ENCODE measurements around the gene UBE2E1. TPM values are rescaled to one million over a fixed set of nuclear protein-coding genes. Genes with fewer than 3 reads are reported as not detected.

UBE2E1 gene
- total RNA-seq, 8 experiments from 2014 or later, result 89.3 to 206 (median 112) TPM

DNA sequence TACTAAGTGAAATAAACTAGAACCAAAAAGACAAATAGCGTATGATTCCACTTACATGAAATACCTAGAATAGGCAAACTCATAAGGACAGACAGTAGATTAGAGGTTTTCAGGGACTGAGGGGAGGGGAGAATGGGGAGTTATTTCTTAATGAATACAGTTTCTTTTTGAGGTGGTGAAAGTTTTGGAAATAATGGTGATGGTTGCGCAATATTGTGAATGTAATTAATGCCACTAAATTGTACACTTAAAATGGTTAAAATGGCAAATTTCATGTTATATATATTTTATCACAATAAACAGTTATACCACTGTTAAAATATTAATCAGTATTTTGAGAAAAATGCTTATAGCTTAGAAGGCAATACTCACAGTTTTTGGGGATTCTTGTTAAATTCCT is 11.0 kb downstream of the UBE2E1 start:
- no peak overlapping the region for H3K27ac ChIP-seq
- H3K4me3 ChIP-seq, result no peak overlapping the region
- H3K4me1 ChIP-seq (replicated peaks in 1 of 2), result peaks cover 0 to 4% of the 10 kb centered on the region in 2 donors
- in situ Hi-C loops (cut with MboI; ENCODE audit: low pct_unique_long_range_greater_than_20kb in 2 of 9, low sequenced_read_pairs in 9 of 9, unreplicated experiment in 9 of 9), result no loop called here
- no peak for ATAC-seq (replicated peaks in 6 of 8)
- 83 to 100% (median 100%) methylated on average over 1 to 2 of the region's 2 CpGs; no CpG with 5 or more reads in 2 of the 10 experiments for WGBS, 10 experiments

DNA sequence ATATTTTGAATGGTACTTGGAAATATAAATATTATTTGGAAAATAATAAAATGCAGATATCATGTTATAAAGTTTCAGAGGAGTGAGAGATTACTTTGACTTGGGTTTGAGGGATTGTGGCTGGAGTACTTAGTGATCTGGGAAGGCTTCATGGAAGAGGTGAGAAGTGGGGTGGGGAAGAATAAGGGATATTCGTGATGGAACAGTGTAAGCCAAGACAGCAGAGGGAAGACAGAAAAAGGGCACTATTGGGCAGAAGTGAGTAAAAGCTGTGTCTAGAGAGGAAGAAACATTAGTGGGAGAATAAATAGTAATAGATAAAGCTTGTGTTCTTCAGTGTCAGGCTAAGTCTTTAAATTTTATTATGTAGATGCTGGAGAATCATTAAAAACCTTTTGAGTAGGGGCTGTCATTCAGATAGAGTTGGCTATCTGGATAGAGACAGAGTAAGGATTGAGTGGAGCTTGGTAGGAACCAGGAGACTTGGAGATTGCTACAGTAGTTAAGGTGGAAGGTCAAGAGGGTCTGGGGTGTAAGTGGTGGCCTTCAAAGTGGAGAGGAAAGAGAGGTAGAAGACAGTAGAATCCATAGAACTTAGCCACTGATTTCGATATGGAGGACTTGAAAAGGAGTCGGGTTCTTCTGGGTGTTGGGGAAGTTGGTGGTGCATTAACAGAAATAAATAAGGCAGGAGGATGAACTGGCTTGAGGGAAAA is 11.9 kb downstream of the UBE2E1 start:
- no peak overlapping the region for H3K4me3 ChIP-seq
- no peak overlapping the region for H3K27ac ChIP-seq
- WGBS, 10 experiments, result 43 to 100% (median 100%) methylated on average over 1 to 3 of the region's 3 CpGs; no CpG with 5 or more reads in 1 of the 10 experiments
- in situ Hi-C loops (cut with MboI; ENCODE audit: low pct_unique_long_range_greater_than_20kb in 2 of 9, low sequenced_read_pairs in 9 of 9, unreplicated experiment in 9 of 9), result no loop called here
- ATAC-seq (replicated peaks in 6 of 8), result no peak
- no peaks in the 10 kb centered on the region for H3K4me1 ChIP-seq (replicated peaks in 1 of 2)

DNA sequence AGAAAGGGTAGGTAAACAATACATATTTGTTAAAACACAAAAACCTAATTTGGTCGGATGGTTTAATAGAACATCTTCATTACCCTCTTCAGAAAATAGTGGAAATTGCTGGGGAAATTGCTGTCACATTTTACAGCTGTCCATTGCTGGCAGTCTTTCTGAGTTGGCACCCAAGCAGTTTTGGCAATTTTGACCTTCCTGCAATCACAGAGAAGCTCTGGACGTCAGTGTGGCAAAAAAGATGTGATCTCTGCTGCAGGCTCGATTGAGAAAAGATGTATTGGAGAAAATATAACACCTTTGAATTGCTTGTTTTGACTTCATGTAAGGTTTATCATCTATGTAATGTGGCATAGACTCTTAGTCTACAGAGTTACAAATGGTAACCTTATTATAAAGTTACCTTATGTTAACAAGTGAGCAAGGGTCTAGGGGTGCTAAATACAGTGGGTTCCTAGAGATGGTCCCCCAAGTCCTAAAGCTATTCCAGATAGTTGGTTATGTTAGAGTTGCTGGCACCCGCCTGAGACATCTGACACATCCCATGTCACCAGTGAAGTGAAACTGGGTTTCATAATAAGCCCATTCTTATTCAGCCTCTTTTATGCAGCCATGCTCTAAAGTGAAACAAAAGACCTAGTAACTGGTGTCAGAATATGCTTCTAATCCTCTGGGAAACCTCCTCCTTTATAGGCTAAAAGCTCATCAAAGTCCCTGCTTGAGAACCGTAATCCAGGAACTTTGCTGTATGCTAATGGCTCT is 14.0 kb downstream of the UBE2E1 start:
- peak in 4 of 8 experiments; percentile 27 to 39 (median 30) for ATAC-seq (replicated peaks in 6 of 8)

DNA sequence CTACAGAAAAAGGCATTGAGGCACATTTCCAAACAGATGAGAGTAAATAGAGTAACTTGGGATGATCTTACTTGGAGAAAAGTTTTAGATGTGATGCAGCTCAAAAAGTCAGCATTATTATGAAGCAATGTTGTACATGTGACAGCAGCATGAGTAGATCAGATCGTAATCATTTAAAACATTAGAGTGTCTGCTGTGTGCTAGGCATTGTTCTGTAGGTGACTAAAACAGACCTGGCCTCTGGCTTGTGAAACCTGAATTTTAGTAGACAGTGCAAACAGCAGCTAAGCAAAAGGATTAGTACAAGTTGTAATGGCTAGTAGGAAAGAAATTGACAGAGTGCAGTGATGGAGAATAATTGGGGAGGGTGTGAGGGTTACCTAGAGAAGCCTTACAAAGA is 15.1 kb downstream of the UBE2E1 start:
- Histone ChIP-seq H3K27ac (no peak overlapping the region), H3K4me1 (replicated peaks in 1 of 2) (no peaks in the 10 kb centered on the region), H3K4me3 (no peak overlapping the region)
- no peak for ATAC-seq (replicated peaks in 6 of 8)
- WGBS, 10 experiments, result 93 to 100% (median 100%) methylated on average over 1 of the region's 1 CpG; no CpG with 5 or more reads in 5 of the 10 experiments
- in situ Hi-C loops (cut with MboI; ENCODE audit: low pct_unique_long_range_greater_than_20kb in 2 of 9, low sequenced_read_pairs in 9 of 9, unreplicated experiment in 9 of 9), result no loop called here

More for the DNA sequence above, 14.0 kb downstream of the UBE2E1 start:
- in situ Hi-C loops (cut with MboI; ENCODE audit: low pct_unique_long_range_greater_than_20kb in 2 of 9, low sequenced_read_pairs in 9 of 9, unreplicated experiment in 9 of 9), result no loop called here
- H3K4me3 ChIP-seq, result no peak overlapping the region
- 51 to 92% (median 71%) methylated on average over 2 to 5 of the region's 5 CpGs; no CpG with 5 or more reads in 1 of the 10 experiments for WGBS, 10 experiments
- H3K27ac ChIP-seq, result no peak overlapping the region
- no peaks in the 10 kb centered on the region for H3K4me1 ChIP-seq (replicated peaks in 1 of 2)

DNA sequence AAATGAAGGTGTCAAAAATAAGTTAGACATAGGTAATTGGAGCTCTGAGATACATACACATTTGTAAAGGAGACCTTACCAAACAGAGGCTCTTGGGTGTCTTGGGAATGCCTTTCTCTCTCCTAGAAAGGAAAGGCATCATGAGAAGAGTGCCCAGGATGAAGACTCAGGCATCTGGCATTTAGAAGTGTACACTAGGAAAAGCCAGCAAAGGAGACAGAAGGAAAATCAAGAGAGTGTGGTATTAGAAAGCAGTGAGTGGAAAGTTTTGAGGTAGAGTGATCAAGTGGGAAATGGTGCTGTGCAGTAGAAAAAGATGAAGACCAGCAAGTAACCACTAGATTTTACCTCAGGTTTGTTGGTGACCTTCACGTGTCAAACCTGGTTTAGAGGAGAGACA is 16.1 kb downstream of the UBE2E1 start:
- Histone ChIP-seq H3K4me1 (replicated peaks in 1 of 2) (no peaks in the 10 kb centered on the region), H3K27ac (no peak overlapping the region), H3K4me3 (no peak overlapping the region)
- in situ Hi-C loops (cut with MboI; ENCODE audit: low pct_unique_long_range_greater_than_20kb in 2 of 9, low sequenced_read_pairs in 9 of 9, unreplicated experiment in 9 of 9), result no loop called here
- 55 to 100% (median 100%) methylated on average over 1 of the region's 1 CpG; no CpG with 5 or more reads in 4 of the 10 experiments for WGBS, 10 experiments
- ATAC-seq (replicated peaks in 6 of 8), result no peak

DNA sequence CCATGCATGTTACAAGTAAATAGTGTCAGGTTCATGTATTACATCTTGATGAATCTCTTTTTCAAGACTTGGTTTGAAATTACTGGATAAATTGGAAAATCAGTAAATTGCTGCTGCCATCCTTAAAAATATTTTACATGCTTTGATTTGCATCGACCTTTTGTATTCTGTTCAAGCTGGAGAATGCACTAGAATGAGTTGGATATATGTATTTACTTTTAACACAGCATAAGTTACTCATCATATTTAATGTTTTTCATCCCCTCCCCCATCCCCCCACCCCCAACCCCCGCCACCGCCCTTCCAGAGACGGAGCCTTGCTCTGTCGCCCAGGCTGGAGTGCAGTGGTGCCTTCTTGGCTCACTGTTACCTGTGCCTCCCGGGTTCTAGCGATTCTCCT is 16.8 kb downstream of the UBE2E1 start:
- ATAC-seq (replicated peaks in 6 of 8), result no peak
- Histone ChIP-seq H3K4me3 (no peak overlapping the region), H3K27ac (no peak overlapping the region), H3K4me1 (replicated peaks in 1 of 2) (no peaks in the 10 kb centered on the region)
- WGBS, 10 experiments, result 80 to 100% (median 100%) methylated on average over 1 to 3 of the region's 7 CpGs; no CpG with 5 or more reads in 5 of the 10 experiments
- in situ Hi-C loops (cut with MboI; ENCODE audit: low pct_unique_long_range_greater_than_20kb in 2 of 9, low sequenced_read_pairs in 9 of 9, unreplicated experiment in 9 of 9), result no loop called here

DNA sequence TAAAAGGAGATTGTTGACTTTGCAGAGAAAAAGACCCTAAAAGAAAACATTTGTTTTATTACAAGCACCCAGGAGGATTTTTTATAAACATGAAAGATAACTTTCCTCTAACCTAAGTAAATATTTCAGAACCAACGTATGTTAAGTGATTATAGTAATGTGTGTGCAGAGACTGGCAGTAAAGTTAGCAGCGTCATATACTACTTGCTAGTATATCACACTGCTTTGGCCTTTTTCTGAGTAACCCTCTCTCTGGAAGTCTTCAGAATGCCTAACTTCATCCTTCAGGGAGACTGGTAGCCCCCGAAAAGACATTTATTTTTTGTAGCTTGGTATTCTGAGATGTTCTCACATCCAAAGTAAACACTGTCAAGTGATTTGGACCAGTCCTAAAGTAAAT is 17.9 kb downstream of the UBE2E1 start:
- Histone ChIP-seq H3K4me3 (no peak overlapping the region), H3K27ac (no peak overlapping the region), H3K4me1 (replicated peaks in 1 of 2) (no peaks in the 10 kb centered on the region)
- no peak for ATAC-seq (replicated peaks in 6 of 8)
- 60 to 97% (median 86%) methylated on average over 1 to 3 of the region's 3 CpGs; no CpG with 5 or more reads in 1 of the 10 experiments for WGBS, 10 experiments
- in situ Hi-C loops (cut with MboI; ENCODE audit: low pct_unique_long_range_greater_than_20kb in 2 of 9, low sequenced_read_pairs in 9 of 9, unreplicated experiment in 9 of 9), result no loop called here

DNA sequence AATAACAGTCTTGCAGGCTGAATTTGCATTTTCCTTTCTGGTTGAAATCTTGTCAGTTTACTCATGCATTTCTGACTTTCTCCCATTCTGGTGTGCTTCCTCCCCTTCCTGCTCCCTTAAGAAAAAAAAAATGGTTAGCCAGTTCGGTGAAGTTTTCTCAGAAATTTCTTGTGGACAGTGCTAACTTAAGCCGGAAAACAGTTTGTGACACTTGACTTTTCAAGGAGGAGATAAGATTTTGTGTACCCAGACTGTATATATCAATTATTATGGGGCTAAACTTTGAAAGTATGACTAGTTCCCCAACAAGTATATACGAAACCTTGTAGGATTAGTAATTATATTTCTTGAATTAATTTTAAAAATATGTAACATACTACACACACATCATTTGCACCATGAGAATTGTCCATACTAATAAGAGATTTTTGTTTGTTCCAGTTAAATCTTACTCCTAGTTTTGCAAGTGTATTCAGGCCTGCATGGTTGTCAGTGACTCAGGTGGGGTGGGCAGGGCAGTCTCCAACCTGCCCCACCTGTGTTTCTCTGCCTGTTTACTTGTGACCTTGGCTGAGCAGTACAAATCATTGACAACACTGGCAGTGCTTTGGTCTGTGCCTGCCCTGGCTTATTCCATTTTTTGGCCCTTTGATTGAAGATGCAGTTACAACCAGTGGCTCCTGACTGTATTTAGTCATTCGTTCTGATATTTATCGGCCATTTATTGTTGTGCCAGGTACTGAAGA is 19.1 kb downstream of the UBE2E1 start:
- H3K27ac ChIP-seq, result no peak overlapping the region
- 61 to 100% (median 91%) methylated on average over 1 to 4 of the region's 5 CpGs; no CpG with 5 or more reads in 2 of the 10 experiments for WGBS, 10 experiments
- no peak for ATAC-seq (replicated peaks in 6 of 8)
- H3K4me1 ChIP-seq (replicated peaks in 1 of 2), result peaks cover 2 to 6% of the 10 kb centered on the region in 2 donors
- no peak overlapping the region for H3K4me3 ChIP-seq
- in situ Hi-C loops (cut with MboI; ENCODE audit: low pct_unique_long_range_greater_than_20kb in 2 of 9, low sequenced_read_pairs in 9 of 9, unreplicated experiment in 9 of 9), result no loop called here

DNA sequence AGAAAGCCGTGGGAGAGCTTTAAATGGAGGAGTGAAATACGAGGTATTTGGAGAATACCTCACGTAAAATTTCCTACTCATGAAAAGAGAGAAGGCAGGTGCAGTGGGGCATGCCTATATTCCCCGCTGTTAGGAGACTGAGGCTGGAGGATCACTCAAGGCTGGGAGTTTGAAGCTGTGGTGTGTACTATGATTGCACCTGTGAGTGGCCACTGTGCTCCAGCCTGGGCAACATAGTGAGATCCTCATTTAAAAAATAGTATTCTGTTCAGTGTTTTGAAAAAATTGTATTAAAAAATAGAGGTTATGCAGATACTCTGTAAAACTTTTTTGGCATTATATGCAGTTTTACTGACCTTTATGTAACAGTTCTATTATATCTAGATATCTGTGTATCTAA is 20.0 kb downstream of the UBE2E1 start:
- 87 to 100% (median 100%) methylated on average over 1 to 4 of the region's 4 CpGs; no CpG with 5 or more reads in 3 of the 10 experiments for WGBS, 10 experiments
- ATAC-seq (replicated peaks in 6 of 8), result no peak
- peaks cover 3 to 8% of the 10 kb centered on the region in 2 donors for H3K4me1 ChIP-seq (replicated peaks in 1 of 2)
- no peak overlapping the region for H3K27ac ChIP-seq
- in situ Hi-C loops (cut with MboI; ENCODE audit: low pct_unique_long_range_greater_than_20kb in 2 of 9, low sequenced_read_pairs in 9 of 9, unreplicated experiment in 9 of 9), result no loop called here
- no peak overlapping the region for H3K4me3 ChIP-seq

DNA sequence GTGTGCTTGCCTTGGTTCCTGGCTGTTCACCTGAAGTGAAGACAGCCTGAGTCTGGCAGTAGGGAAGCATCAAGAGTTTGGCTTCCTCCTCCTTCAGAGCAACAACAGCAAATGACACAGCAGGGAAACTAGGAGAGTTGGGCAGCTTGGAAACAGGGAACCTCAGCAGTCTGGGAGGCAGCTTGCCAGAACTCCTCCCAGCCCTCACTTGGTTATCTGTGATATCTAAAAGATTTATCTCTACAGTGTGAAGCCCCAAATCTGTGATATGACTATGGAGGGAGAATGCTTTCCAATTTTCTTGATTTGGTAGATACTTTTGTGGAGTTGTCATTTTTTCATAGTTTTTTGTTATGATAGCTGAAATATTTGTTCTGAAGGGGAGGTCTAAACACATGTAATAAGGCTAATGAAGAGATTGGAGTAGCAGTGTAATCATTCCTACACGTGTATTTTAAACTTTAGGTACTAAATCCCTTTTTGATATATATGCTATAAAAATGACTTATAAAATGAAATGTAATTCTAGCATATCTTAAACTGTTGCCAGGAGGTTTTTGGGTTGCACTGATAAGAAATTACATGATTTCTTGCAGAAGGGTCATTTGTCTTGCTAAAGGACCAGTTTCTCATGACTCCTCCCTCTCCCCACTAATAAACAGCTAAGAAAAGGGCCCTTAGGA is 20.8 kb downstream of the UBE2E1 start:
- H3K27ac ChIP-seq, result no peak overlapping the region
- WGBS, 10 experiments, result 44 to 89% (median 75%) methylated on average over 1 of the region's 1 CpG; no CpG with 5 or more reads in 1 of the 10 experiments
- no peak overlapping the region for H3K4me3 ChIP-seq
- in situ Hi-C loops (cut with MboI; ENCODE audit: low pct_unique_long_range_greater_than_20kb in 2 of 9, low sequenced_read_pairs in 9 of 9, unreplicated experiment in 9 of 9), result no loop called here
- H3K4me1 ChIP-seq (replicated peaks in 1 of 2), result peaks cover 3 to 8% of the 10 kb centered on the region in 2 donors
- peak in 3 of 8 experiments; percentile 23 to 52 (median 43) for ATAC-seq (replicated peaks in 6 of 8)

DNA sequence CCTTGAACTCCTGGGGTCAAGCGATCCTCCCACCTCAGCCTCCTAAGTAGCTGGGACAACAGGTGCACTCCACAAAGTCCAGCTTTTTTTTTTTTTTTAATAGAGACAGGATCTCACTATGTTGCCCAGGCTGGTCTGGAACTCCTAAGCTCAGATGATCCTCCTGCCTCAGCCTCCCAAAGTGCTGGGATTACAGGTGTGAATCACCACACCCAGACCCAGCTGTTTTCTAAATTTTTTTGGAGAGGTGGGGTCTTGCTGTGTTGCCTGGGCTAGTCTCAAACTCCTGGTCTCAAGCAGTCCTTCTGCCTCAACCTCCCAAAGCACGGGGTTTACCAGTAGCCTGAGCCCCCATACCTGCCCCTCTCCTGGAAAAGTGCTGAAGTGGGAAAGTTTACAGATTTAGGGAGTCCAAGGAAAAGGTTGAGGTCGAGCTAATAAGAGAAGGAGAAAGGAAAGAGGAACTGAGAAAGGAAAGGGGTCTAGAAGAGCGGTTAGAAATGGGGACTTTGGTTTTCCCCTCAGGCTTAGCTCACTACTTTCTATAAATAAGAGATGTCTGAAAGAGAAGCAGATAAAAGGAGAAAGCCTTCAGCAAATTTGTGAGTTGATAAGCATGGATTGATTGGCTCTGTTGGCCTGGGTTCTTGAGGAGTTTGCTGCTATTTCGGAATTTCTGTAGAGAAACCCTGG is 23.6 kb downstream of the UBE2E1 start:
- in situ Hi-C loops (cut with MboI; ENCODE audit: low pct_unique_long_range_greater_than_20kb in 2 of 9, low sequenced_read_pairs in 9 of 9, unreplicated experiment in 9 of 9), result no loop called here
- no peak for ATAC-seq (replicated peaks in 6 of 8)
- H3K4me3 ChIP-seq, result no peak overlapping the region
- no peak overlapping the region for H3K27ac ChIP-seq
- WGBS, 10 experiments, result 50 to 94% (median 77%) methylated on average over 2 to 4 of the region's 5 CpGs
- peaks cover 6 to 8% of the 10 kb centered on the region in 2 donors for H3K4me1 ChIP-seq (replicated peaks in 1 of 2)

DNA sequence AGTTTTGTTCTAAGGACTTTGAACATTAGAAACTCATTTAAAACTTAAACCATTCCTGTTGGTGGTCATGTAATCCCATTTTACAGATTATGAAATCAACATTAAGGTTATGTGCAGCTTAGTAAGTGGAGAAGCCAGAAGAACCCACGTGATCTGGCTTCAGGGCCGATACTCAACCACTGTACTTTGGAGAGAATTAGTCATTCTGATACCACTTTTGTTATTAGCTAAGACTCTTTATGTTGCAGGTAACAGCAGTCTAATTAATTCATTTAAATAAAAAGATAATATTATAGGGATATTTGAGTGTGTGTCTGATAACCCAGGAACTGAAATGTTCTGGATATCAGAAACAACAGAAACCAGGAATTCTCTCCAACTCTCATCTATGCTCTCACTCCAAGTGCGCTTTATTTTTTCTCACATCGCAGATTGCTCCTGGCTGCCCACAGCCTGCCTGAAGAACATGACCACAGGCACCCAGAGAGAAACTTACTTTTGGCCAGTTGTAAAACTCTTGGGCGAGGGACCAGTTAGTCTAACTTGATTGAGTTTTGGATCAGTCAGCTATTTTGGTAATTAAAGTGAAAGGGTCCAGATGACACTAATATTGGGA is 25.2 kb downstream of the UBE2E1 start:
- WGBS, 10 experiments, result 80 to 100% (median 93%) methylated on average over 2 to 5 of the region's 5 CpGs; no CpG with 5 or more reads in 1 of the 10 experiments
- ATAC-seq (replicated peaks in 6 of 8), result no peak
- Histone ChIP-seq H3K4me1 (replicated peaks in 1 of 2) (peaks cover 8 to 9% of the 10 kb centered on the region in 2 donors), H3K4me3 (no peak overlapping the region), H3K27ac (no peak overlapping the region)
- in situ Hi-C loops (cut with MboI; ENCODE audit: low pct_unique_long_range_greater_than_20kb in 2 of 9, low sequenced_read_pairs in 9 of 9, unreplicated experiment in 9 of 9), result no loop called here
